RWPE1 (cell line): ENCODE measurements around the gene TMEM125.

Experiments
- CTCF ChIA-PET: fragments of 350-600 bp; sonication (Branson Sonifier 250); formaldehyde crosslinking; extraction: SDS; loops from one replicate; lab custom pipeline; 2021; lab: Yijun Ruan, JAX
- POLR2A ChIA-PET: fragments of 400-600 bp; formaldehyde crosslinking; extraction: SDS; loops from one replicate; lab custom pipeline; 2020; ENCODE audit warnings: antibody characterized with exemption; ENCODE audit not compliant: low non-redundant PET; lab: Yijun Ruan, JAX
- DNase-seq: peaks from one replicate; pipeline ENCODE4 v3.0.0; 2012; ENCODE audit warnings: low spot score
- H3K27ac ChIP-seq: fragments of 450-650 bp; 2 replicates; pipeline ENCODE4 v1.5.1; 2017
- TF ChIP-seq, protein P1 (sequence below): fragments of 450-650 bp; conservative IDR thresholded peaks from 2 replicates; pipeline ENCODE4 v1.5.1; 2017; ENCODE audit warnings: low read depth, mild to moderate bottlenecking

The TMEM125 gene

GRCh38 chr1:43314233-43314632 lies 44.5 kb downstream of the TMEM125 start:
- DNase-seq: no peak
- ChIA-PET POLR2A (no interaction called here), CTCF (no interaction called here)
- H3K27ac ChIP-seq: no peak overlapping the region
- TF ChIP-seq, protein P1, sequence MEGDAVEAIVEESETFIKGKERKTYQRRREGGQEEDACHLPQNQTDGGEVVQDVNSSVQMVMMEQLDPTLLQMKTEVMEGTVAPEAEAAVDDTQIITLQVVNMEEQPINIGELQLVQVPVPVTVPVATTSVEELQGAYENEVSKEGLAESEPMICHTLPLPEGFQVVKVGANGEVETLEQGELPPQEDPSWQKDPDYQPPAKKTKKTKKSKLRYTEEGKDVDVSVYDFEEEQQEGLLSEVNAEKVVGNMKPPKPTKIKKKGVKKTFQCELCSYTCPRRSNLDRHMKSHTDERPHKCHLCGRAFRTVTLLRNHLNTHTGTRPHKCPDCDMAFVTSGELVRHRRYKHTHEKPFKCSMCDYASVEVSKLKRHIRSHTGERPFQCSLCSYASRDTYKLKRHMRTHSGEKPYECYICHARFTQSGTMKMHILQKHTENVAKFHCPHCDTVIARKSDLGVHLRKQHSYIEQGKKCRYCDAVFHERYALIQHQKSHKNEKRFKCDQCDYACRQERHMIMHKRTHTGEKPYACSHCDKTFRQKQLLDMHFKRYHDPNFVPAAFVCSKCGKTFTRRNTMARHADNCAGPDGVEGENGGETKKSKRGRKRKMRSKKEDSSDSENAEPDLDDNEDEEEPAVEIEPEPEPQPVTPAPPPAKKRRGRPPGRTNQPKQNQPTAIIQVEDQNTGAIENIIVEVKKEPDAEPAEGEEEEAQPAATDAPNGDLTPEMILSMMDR: no peak

DNA sequence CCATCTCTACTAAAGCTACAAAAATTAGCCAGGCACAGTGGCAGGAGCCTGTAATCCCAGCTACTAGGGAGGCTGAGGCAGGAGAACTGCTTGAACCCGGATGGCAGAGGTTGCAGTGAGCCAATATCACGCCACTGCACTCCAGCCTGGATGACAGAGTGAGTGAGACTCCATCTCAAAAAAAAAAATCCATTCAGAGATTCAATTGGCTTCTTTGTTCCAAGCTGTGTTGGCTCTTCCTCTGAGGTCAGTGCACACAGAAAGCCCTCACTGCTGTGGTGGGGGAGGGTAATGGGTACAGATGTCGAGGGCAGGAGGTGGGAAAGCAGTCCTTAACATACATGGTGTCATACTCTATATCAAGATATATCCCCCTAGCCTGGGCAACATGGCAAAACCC lies 45.7 kb downstream of the TMEM125 start:
- no peak for DNase-seq
- ChIA-PET POLR2A (no interaction called here), CTCF (no interaction called here)
- TF ChIP-seq, protein P1: no peak
- H3K27ac ChIP-seq: no peak overlapping the region

DNA sequence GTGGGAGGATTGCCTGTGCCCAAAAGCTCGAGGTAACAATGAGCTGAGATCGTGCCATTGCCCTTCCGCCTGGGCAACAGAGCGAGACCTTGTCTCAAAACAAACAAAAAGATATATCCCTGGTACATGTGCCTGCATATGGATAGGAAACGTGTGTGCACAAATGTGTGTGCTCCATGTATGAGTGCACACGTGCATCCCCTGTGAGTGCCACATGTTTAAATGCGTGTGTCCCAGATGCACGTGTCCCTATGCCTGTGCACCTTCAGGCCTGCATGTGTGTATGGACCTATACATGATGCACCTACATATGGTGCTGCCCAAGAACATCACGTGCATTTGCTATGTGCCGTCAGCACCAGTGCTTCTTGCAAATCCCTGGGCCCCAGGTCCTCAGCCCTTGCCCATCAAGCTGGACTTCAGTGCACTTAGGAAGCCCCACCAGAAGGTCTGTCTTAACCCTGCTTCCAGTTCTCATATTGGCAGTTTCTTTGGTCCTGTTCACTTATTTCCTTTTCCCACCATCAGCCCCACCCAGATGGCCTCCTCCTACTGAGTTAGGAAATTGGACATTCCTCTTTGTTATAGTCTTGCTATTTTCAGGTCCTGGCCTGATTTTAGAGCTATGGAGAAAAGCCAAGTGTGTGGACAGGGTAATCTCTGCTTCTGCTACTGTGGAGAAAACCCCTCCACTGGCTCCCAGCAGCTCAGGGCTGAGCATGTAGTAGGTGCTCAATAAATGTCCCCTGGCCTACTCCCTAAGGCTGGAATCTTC lies 46.4 kb downstream of the TMEM125 start:
- no peak for DNase-seq
- H3K27ac ChIP-seq: no peak overlapping the region
- CTCF ChIA-PET: no interaction called here
- TF ChIP-seq, protein P1: no peak
- POLR2A ChIA-PET: interaction anchor here (0.6 kb wide), 1 partner anchor 37 kb away, joined by 5 read pairs; no protein-coding TSS in a partner anchor

- TF ChIP-seq, protein P1: no peak
- no peak for DNase-seq
- POLR2A ChIA-PET: no interaction called here
- no peak overlapping the region for H3K27ac ChIP-seq
- CTCF ChIA-PET: no interaction called here
Measured at GRCh38 chr1:43316738-43317520, 47.1 kb downstream of the TMEM125 start.

- no peak overlapping the region for H3K27ac ChIP-seq
- CTCF ChIA-PET: interaction anchor here (0.6 kb wide), 1 partner anchor 11 kb away, joined by 3 read pairs; no protein-coding TSS in a partner anchor
- DNase-seq: no peak
- POLR2A ChIA-PET: no interaction called here
- TF ChIP-seq, protein P1: no peak
Measured at GRCh38 chr1:43317817-43318471, 48.2 kb downstream of the TMEM125 start.

DNA sequence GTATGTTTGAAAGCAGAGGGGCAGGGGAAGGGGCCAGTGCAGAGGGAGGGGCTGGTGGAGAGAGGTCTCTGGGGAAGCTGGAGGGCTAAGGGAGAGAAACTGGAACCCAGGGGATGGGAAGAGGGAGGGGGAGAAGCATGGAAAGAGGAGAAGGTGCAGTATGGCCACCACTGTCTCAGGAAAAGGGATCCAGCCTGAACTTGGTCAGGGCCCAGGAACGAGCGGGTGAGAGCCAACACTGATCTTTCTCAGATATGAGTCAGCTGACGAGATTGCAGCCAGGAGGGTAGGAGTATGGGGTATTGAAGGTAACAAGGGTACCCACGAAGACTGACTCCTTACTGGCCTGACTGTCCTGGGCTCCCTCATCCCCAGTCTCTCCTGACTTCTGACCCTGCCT lies 49.0 kb downstream of the TMEM125 start:
- POLR2A ChIA-PET: no interaction called here
- H3K27ac ChIP-seq: no peak overlapping the region
- DNase-seq: no peak
- TF ChIP-seq, protein P1: no peak
- CTCF ChIA-PET: no interaction called here
